DOHH2 (cell line): ENCODE measurements around the gene CCDC9.

ENCODE experiments used
- H3F3A ChIP-seq: fragments of 200-600 bp; sonication (generic), shearing (Covaris generic); 2 replicates; pipeline ENCODE4 v1.6.0; 2016; ENCODE audit warnings: antibody characterized with exemption, mild to moderate bottlenecking; ENCODE audit not compliant: control insufficient read depth, insufficient read depth
- H3K27ac ChIP-seq: fragments of 200-600 bp; sonication (generic); 2 replicates; pipeline ENCODE4 v1.5.1; 2014; ENCODE audit warnings: low read depth, mild to moderate bottlenecking, low read length, moderate library complexity
- H3K27me3 ChIP-seq: fragments of 200-600 bp; sonication (generic); 2 replicates; pipeline ENCODE4 v1.6.1; 2014; ENCODE audit warnings: mild to moderate bottlenecking, low read length, mixed read lengths; ENCODE audit not compliant: control insufficient read depth
- H3K36me3 ChIP-seq: fragments of 200-600 bp; sonication (generic); 2 replicates; pipeline ENCODE4 v1.6.1; 2014; ENCODE audit warnings: mild to moderate bottlenecking, low read length, moderate library complexity, mixed read lengths; ENCODE audit not compliant: control insufficient read depth
- H3K4me1 ChIP-seq: fragments of 200-600 bp; sonication (generic); 2 replicates; pipeline ENCODE4 v1.6.1; 2014; ENCODE audit warnings: mild to moderate bottlenecking, low read length, mixed read lengths; ENCODE audit not compliant: control insufficient read depth
- H3K4me2 ChIP-seq: fragments of 200-600 bp; sonication (generic); 2 replicates; pipeline ENCODE4 v1.6.0; 2014; ENCODE audit warnings: mild to moderate bottlenecking, low read length, moderate library complexity
- H3K4me3 ChIP-seq: fragments of 200-600 bp; sonication (generic); 2 replicates; pipeline ENCODE4 v1.5.1; 2014; ENCODE audit warnings: mild to moderate bottlenecking, low read length, mixed read lengths
- H3K79me2 ChIP-seq: fragments of 200-600 bp; sonication (generic); 2 replicates; pipeline ENCODE4 v1.6.1; 2014; ENCODE audit warnings: mild to moderate bottlenecking, low read length, mixed read lengths; ENCODE audit not compliant: control insufficient read depth
- H3K9me2 ChIP-seq: fragments of 200-600 bp; sonication (generic); replicated peaks from 2 replicates; pipeline ENCODE4 v1.6.1; 2014; ENCODE audit warnings: mild to moderate bottlenecking, low read length, mixed read lengths; ENCODE audit not compliant: control insufficient read depth
- H3K9me3 ChIP-seq: fragments of 200-600 bp; sonication (generic); 2 replicates; pipeline ENCODE4 v1.6.1; 2014; ENCODE audit warnings: antibody characterized with exemption, low read length, mixed read lengths; ENCODE audit not compliant: control insufficient read depth, insufficient read depth
- H4K20me1 ChIP-seq: fragments of 200-600 bp; sonication (generic); 2 replicates; pipeline ENCODE4 v1.6.0; 2014; ENCODE audit warnings: low read depth, mild to moderate bottlenecking, antibody characterized with exemption, low read length, moderate library complexity; ENCODE audit not compliant: control insufficient read depth, insufficient read depth
- CTCF ChIP-seq: fragments of 200-600 bp; sonication (generic); IDR thresholded peaks from one replicate; pipeline ENCODE4 v1.5.1; 2014; ENCODE audit warnings: antibody characterized with exemption, mild to moderate bottlenecking, low read depth, low read length; ENCODE audit not compliant: poor library complexity, severe bottlenecking
- EZH2phosphoT487 ChIP-seq: fragments of 200-600 bp; sonication (generic); IDR thresholded peaks from 2 replicates; pipeline ENCODE4 v1.6.1; 2017; ENCODE audit warnings: borderline replicate concordance, mild to moderate bottlenecking, antibody characterized with exemption, low read length, moderate library complexity, mixed read lengths

The CCDC9 gene

GRCh38 chr19:47255879-47256692 is at the start of gene CCDC9:
TSS of gene CCDC9 (plus strand) at chr19:47256525. CDS start at chr19:47258401, 1,876 bp downstream.
- Histone ChIP-seq H3K4me3 (peak within 1 kb of the TSS; percentile 90), H3F3A (peaks cover 5% of the 10 kb centered on the region; the same call in 1 of the 2 replicates), H3K4me2 (peak within 1 kb of the TSS; percentile 79), H3K4me1 (peaks cover 16% of the 10 kb centered on the region), H3K27ac (peak within 1 kb of the TSS; percentile 48), H3K27me3 (no peaks in the 10 kb centered on the region), H3K36me3 (peaks cover 21% of the 10 kb centered on the region), H3K9me2 (no peaks in the 10 kb centered on the region), H3K79me2 (peaks cover 16% of the 10 kb centered on the region), H3K9me3 (no peaks in the 10 kb centered on the region), H4K20me1 (no peaks in the 10 kb centered on the region)
- no peak for TF ChIP-seq CTCF
- TF ChIP-seq EZH2phosphoT487: no peak

GRCh38 chr19:47209319-47210179 is 46.8 kb upstream of the CCDC9 start:
- TF ChIP-seq CTCF (no peak), EZH2phosphoT487 (no peak)
- no peaks in the 10 kb centered on the region for H3K9me2 ChIP-seq
- peaks cover 76% of the 10 kb centered on the region for H3K36me3 ChIP-seq
- peak overlapping the region; percentile 42; the same call in 1 of the 2 replicates for H3K4me3 ChIP-seq
- H3K27ac ChIP-seq: peak overlapping the region; percentile 69
- peaks cover 42% of the 10 kb centered on the region for H3F3A ChIP-seq
- 0 out of 2 replicates have a peak, but pooled peaks cover 2% of the 10 kb centered on the region for H3K79me2 ChIP-seq
- H3K4me2 ChIP-seq: peak overlapping the region; percentile 71
- peaks cover 63% of the 10 kb centered on the region for H3K4me1 ChIP-seq
- no peaks in the 10 kb centered on the region for H4K20me1 ChIP-seq
- no peaks in the 10 kb centered on the region for H3K9me3 ChIP-seq
- no peaks in the 10 kb centered on the region for H3K27me3 ChIP-seq

GRCh38 chr19:47210180-47210490 is 46.2 kb upstream of the CCDC9 start:
- H3F3A ChIP-seq: peaks cover 42% of the 10 kb centered on the region
- H3K9me3 ChIP-seq: no peaks in the 10 kb centered on the region
- peak overlapping the region; percentile 69 for H3K27ac ChIP-seq
- H4K20me1 ChIP-seq: no peaks in the 10 kb centered on the region
- no peaks in the 10 kb centered on the region for H3K9me2 ChIP-seq
- no peak for TF ChIP-seq EZH2phosphoT487
- peak overlapping the region; percentile 71 for H3K4me2 ChIP-seq
- peaks cover 63% of the 10 kb centered on the region for H3K4me1 ChIP-seq
- peaks cover 71% of the 10 kb centered on the region for H3K36me3 ChIP-seq
- H3K79me2 ChIP-seq: 0 out of 2 replicates have a peak, but pooled peaks cover 2% of the 10 kb centered on the region
- peak overlapping the region; percentile 42 for H3K4me3 ChIP-seq
- no peaks in the 10 kb centered on the region for H3K27me3 ChIP-seq
